Cardiac septum (tissue), 1 donor: Measurements from ENCODE around the gene UBE2Q1. TPM values are rescaled to one million over a fixed set of nuclear protein-coding genes. Genes with fewer than 3 reads are reported as not detected.
"Not testable (repeated sequence)": the region's sequence is repeated elsewhere in the genome, so short reads cannot be mapped to it uniquely, and the experiment has no call there.

Experiments used
- DNase-seq: peaks from one replicate; pipeline ENCODE4 v3.0.0-alpha.2; 2020; ENCODE audit warnings: low spot score
- intact Hi-C: fragments of 100-400 bp; cut with DNase I; formaldehyde crosslinking; loops from one replicate; pipeline ENCODE4 v1.14.0; 2022
- total RNA-seq: library from RNA; stranded (reverse); fragmentation: NEBNext Ultra II Directional; extraction: Animal tissue kit (Norgen Biotek cat#: 25700); gene quantifications from one replicate; pipeline ENCODE4 v1.2.1, GENCODE V29; 2021
- donor health status: DM: no; HTN: no; CAD: no.

The UBE2Q1 gene
- total RNA-seq, 1 donor from 2014 or later, result 65.5 TPM

DNA sequence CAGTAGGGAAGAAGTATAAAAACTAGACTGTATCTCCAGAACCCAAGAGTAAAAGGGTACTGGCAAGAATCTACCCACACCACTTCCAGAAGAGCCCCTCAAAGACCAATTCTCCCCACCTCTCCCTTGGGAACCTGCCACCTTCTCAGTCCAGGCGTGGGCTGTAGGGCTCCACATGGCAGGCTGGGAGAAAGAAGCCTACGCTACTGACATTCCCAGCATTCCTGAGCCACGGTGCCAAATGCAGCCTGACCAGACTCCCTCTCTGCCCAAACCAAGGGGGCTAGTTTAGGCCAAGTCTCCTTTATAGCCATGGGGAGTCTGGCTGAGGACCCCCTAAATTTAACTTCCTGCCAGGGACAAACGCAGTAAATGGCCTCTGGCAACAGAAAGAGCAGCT lies 2.0 kb downstream of the UBE2Q1 start:
- no peak for DNase-seq
- intact Hi-C loops, result loop anchor here (5.0 kb wide), 2 partner anchors 149 to 201 kb away; partner anchors contain the start of gene IL6R

DNA sequence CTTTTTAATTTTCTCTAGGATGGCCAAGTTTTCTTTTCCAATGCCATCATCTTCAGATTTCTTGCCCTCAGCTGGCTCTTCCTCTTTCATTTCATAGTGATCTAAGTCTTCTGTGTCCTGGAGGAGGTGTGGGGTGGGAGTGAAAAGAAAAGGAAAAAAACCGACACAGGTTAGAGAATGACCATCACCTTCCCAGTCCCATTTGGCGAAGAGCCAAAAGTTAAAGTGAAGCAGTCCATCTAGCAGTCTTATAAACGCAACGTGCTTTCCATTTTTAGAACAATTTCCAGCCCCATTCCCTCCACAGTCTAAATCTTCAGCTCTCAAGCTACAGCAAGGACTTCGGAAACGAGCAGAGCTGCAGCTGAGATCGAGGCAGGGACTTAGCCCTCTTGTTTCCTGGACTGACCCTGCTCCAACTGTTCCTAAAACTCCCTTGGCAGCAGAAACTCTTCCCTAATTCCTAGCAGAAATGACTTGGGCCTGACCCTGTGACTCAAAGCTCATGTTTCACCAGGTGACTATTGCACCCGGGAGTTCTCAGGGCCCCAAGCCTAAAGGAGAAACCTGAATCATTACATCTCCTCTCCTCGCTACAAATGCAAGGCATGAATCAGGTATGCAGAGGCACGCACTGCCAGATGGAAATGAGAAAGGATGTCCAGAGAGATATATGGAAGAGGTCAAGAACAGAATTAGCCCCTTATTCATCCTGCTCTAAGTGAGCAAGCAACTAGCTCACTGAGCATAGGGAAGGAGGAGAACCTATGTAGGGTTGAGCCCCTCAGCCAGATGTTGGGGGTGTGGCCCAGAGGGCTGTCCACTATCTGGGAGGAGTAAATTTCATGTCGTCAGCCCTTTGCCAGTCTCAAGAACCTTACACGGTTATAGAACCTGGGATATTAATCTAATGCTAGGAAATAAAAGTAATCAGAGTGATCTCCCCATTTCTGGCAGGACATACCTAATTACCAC lies 5.1 kb downstream of the UBE2Q1 start:
- intact Hi-C loops, result no loop called here

DNA sequence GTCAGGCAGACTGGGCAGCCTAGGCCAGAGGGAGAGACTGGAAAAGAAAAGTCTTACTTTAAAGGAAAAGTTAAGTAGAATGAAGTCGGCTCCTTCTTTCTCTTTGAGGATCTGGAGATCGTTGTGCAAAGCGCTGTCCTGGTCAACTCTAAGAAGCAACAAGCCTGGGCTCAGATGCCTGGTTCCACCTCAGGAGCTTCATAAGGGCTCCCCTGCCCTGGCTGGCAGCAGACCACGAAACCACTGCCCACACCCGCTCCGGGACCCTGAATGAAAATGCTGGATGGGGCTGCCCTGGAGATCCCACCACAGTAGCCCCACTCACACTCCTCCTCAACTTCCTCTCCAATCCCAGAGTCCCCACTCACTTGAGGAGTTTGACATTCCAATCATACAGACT lies 6.4 kb downstream of the UBE2Q1 start:
- no peak for DNase-seq
- intact Hi-C loops, result no loop called here

More for the DNA sequence above, 5.1 kb downstream of the UBE2Q1 start:
- no peak for DNase-seq

DNA sequence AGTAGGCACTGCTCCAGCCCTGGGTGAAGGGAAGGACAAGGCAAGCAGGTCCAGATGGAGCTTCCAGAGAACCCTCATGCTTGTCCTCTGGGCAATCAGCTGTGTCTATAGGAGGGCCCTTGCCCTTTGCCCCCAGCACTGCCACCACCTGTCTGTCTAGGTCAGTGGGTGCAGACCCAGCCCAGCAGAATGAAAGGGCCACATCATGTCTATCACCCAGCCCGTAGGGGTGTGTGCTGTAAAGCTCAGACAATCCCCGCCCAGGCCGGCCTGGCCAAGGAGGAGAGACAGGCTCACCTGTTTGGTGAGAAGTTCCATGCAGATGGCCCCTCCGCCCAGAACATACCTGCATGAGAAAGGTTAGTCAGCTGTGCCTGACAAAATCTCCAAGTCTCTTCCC lies 7.0 kb downstream of the UBE2Q1 start:
- DNase-seq, result no peak
- intact Hi-C loops, result no loop called here

DNA sequence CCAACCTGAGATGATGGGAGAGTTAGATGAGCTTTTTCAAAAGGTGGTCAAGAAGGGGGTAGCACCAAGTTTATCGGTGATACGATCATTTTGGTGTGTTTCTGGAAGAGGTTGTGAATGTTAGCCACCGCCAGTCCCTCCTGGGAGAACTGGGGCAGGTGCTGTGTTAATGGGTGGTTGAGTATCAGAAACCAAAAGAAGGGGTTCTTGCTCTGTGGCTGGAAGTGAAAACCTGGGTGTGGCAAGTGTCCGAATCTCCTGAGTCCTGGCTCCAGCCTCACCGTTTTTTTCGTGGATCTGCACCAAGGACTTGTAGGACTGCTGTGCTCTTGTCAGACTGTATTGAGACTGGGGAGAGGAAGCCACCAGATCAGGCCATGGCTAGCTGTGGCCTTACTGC lies 7.8 kb downstream of the UBE2Q1 start:
- DNase-seq, result no peak
- intact Hi-C loops, result no loop called here

DNA sequence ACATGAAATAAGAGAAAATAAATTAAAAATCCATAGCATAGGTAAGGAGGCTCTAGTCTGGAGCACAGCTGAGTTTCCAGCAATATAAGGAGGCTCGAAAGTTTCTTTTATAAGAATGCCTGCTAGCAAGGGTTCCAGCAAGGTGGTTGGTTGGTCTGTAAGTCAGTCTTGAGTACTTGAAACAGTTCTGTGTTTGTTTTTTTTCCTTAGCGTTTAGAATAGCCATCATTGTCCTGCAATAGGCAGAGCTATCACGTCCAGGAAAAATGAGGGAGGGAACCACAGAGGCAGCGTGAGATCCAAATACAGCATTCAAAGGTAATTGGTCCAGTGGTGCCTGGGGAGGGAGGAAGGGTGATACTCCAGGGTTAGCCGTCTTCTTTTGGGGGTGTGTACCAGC lies 8.4 kb downstream of the UBE2Q1 start:
- no peak for DNase-seq
- intact Hi-C loops, result no loop called here

DNA sequence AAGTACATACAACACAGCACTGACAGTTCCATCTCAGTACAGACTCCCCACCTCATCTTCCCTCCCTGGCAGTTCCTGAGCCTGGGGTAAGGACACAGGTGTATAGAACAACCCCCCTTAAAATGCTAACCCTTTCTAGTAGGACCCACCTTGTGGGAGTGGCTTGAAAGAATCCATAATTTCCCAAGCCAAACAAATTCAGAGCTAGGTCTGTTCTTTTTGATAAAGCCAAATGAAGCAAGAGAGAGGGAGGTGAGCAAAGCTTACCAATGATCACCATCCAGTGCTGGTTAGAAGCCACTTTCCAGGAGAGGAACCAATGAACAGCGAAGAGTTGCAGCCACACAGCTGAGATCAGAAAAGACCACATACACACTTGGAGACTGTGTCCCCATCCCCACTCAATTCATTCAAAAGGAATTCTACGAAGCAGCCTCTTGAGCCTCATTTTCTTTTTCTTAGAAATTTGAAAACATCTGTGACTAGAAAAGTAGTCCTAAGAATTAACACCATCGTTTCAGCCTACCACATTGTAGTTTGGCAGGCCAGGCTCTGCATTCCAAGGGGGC lies 9.2 kb downstream of the UBE2Q1 start:
- intact Hi-C loops, result loop anchor here (10.0 kb wide), 1 partner anchor 204 kb away; no protein-coding TSS in a partner anchor
- DNase-seq, result no peak

DNA sequence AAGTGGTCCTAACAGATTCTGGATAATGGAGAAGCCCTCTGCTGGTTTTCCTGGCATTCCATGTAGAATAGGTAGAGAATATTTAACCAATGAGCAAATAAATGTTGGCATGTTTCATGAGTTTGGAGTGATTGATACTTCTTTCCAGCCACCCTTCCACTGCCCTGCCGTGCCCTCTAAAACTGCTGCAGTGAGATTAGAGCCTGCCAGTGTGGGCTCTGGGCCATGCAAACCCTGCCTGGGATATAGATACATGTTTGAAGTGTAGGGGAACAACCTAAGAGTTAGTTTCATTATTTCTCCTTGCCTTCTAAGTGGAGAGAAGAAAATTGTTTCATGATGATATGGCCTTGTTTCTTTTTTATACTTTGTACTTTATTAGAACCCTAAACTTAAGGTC lies 10.4 kb downstream of the UBE2Q1 start:
- intact Hi-C loops, result loop anchor here (10.0 kb wide), 1 partner anchor 203 kb away; no protein-coding TSS in a partner anchor

DNA sequence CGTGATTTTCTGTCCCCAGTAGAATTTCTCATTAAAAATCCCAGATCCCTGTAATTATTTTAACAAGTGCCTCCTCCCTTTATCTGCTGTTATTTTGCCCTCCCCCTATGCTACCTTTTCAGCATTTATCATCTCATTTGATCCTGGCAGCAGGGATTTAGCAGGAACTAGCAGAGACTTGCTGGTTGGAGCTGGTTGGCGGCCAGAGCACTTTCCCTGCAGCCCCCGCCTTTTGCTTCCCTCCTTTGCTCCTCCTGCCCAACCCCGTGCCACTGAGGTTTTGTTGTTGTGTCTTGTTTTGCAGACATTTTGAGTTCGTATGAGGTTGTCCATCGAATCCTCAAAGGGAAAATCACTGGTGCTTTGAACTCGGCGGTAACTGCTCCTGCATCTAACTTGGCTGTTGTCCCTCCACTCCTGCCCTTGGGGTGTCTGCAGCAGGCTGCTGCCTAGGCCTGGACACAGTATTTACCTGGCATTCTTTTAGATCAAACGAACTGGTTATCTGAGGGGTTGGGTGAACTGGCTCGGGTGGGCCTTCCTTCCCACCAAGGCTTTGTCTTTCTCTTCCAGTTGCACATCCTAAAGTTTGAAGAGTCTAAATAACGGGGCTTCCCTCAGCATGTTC lies 11.2 kb downstream of the UBE2Q1 start:
- DNase-seq, result no peak
- intact Hi-C loops, result loop anchor here (10.0 kb wide), 1 partner anchor 202 kb away; no protein-coding TSS in a partner anchor

More for the DNA sequence above, 10.4 kb downstream of the UBE2Q1 start:
- no peak for DNase-seq

DNA sequence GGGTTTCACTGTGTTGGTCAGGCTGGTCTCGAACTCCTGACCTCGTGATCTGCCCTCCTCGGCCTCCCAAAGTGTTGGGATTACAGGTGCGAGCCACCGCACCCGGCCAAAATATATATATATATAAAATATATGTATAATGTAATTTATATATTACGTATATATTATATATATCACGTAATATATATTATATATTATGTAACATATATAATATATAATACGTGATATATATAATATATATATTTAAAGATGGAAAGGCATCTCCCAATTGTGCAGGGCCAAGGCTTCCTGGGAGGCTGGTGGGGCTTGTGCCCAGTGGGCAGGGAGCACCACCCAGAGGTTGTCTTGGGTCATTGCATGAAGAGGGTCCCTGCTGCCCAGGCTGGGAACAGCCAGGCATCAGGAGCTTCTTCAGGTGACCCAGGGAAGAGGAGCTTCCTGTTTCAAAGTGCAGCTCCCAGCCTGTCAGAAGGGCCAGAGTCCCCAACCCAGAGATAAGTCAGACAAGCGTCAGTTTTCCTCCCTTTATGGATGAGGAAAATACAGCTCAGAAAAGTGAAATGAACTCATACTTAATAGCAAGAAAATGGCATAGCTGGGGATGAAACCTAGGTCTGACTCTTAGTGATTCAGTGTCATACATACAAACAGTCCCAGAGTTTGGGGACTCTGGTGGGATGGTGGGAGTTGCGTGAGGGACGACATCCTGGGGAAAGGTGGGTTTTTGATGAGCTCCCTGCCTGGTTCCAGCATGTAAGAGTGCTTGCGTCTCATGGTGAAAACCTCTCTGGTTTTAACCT lies 12.0 kb downstream of the UBE2Q1 start:
- DNase-seq, result no peak

DNA sequence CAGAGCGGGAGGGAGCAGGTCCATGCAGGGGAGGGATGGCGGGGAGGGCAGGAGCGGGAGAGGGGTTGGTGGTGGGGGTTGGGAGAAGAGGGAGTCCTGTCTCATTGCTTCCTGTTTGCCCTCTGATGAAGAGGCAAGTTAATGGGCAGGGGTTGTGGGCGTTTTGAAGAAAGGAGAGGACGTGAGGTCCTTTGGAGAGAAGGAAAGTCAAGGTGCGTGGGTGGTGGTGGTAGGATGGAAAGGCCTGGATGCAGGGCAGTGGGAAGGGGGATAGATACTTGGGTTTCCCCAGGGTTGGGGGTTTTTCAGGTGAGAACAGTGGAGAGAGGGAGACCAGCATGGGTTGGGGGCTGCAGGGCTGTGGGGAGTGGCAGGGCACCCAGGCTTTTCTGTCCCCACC lies 17.2 kb downstream of the UBE2Q1 start:
- DNase-seq, result no peak
- intact Hi-C loops, result loop anchor here (10.0 kb wide), 1 partner anchor 196 kb away; no protein-coding TSS in a partner anchor

More for the DNA sequence above, 12.0 kb downstream of the UBE2Q1 start:
- intact Hi-C loops, result loop anchor here (1.0 to 10.0 kb wide), 2 partner anchors 66 to 202 kb away; no protein-coding TSS in a partner anchor

DNA sequence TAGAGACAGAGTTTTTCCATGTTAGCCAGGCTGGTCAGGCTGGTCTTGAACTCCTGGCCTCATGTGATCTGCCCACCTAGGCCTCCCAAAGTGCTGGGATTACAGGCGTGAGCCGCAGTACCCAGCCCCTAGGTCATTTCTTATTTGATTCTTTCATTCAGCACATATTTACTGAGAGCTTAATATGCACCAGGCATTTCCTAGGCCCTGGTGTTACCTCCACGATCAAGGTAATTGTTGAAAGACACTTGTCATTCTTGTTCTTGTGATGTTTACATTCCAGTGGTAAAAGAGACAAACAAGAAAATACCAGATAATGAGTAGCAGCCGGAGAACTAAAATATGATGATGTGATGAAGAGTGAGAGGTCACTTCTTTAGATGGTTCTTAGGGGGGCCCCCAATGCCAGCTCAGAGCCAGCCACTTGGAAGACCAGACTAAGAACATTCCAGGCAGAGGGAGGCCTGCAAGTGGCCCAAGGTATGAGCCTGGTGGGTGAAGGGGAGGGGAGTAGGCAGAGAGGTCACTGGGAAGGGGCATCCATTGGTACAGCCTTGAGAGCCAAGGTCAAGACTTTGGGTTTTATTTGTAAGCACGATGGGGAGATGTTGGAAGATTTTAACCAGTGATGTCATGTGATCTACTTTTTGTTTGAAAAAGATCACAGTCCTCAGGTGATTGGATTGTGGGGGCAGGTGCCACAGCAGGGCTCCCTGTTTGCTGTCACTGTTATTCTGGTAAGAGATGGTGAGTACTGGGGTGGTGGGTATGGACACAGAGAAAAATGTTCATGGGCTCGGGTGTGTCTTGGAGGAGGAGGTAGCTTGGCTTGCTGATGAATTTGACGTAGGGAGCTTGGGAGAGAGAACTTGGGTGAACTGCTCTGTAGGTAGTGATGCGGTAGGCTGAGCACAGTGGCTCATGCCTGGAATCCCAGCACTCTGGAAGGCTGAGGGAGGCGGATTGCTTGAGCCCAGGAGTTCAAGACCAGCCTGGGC lies 18.7 kb downstream of the UBE2Q1 start:
- peak; percentile 33 for DNase-seq
- intact Hi-C loops, result loop anchor here (10.0 kb wide), 1 partner anchor 195 kb away; no protein-coding TSS in a partner anchor

DNA sequence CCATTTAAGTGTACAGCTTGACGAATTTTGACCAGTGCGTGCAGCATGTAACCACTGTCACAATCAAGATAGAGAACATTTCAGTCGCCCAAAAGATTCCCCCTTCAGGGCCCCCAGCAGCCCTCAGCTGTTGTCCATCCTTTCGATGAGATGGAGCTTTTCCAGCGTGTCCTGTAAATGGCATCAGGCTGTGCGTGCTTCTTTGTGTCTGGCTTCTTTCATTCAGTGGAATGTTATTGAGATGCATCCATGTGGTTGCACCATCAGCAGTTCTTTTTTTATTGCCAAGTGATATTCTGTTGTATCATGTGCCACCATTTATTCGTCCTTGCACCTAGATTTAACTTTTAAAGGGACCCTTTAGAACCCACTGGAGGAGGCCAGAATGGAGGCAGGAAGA lies 21.9 kb downstream of the UBE2Q1 start:
- no peak for DNase-seq
- intact Hi-C loops, result no loop called here

DNA sequence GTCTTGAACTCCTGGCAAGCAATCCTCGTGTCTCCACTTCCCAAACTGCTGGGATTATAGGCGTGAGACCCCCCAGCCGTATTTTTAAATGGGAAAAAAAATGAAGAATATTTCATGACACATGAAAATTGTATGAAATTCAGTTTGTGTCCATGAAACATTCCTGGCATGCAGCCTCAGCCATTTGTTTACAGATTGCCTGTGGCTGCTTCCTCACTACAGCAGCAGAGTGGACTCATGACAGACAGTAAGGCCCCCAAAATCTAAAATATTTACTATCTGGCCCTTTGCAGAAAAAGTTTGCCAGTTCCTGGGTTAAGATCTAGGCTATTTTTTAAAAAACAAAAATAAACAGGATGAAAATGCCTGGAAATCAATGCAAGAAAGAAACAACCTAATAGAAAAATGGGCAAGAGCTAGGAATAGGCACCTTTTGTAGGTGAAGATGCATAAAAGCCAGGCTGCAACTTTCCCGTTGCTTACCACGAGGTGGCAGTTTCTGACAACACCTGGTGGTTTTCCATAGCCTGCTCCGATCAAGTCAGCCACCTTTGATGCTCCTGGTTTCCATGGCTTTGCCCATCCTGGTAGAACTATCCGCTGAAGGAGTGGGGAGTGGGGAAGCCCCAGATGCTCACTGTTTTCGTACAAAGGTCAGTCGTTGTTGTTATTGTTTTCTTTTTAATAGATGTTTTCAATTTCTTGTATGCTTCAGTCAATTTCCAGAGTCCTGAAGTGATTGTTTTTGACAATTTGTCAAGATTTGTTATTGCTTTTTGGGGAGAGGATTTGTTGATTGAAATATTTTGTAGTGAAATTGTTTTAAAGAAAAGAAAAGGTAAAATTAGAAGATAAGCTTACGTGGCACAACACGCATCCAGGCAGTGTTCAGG lies 24.3 kb downstream of the UBE2Q1 start:
- no peak for DNase-seq
- intact Hi-C loops, result no loop called here

DNA sequence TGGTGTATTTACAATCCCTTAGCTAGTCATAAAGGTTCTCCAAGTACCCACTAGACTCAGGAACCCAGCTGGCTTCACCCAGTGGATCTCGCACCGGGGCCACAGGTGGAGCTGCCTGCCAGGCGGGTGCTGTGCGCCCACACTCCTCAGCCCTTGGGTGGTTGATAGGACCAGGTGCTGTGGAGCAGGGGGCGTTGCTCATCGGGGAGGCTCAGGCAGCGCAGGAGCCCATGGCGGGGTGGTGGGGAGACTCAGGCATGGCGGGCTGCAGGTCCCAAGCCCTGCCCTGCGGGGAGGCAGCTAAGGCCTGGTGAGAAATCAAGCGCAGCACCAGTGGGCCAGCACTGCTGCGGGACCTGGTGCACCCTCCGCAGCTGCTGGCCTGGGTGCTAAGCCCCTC lies 26.5 kb downstream of the UBE2Q1 start:
- DNase-seq, intact Hi-C loops: not testable (repeated sequence)

DNA sequence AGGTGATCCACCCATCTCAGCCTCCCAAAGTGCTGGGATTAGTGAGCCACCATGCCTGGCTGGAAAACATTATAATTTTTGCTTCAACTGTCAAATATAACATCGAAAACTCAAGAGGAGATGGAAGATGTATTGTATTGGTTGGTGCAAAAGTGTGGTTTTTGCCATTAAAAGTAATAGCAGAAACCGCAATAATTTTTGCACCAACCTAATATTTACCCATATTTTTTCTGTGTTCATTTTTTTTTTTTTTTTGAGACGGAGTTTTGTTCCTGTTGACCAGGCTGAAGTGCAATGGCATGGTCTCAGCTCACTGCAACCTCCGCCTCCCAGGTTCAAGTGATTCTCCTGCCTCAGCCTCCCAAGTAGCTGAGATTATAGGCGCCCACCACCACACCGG lies 29.2 kb downstream of the UBE2Q1 start:
- no peak for DNase-seq
- intact Hi-C loops, result no loop called here

DNA sequence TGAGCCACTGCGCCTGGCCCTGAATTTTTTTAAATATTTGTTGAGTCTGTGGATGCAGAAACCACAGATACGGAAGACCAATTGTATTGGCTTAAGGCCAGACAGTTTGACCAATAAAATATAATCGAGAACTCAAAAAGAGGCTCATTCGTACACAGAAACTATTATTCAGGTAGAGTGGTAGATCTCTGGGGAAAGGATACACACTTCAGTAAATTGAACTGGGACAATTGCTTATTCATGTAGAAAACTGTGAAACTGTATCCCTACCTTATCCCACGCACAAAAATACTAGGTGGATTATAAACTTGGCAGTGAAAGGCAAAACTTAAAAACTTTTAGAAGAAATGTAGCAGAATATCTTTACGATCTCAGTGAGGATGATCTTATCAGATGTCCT lies 31.3 kb downstream of the UBE2Q1 start:
- no peak for DNase-seq
- intact Hi-C loops, result no loop called here
